ENCODE results near the gene GALNT17.

GRCh38 chr7:71566991-71567390 lies 435.0 kb downstream of the GALNT17 start:
- TF ChIP-seq ZNF449 (tag by site-specific recombination; IDR thresholded peaks at IDR 0.05) (no peak), ZNF529 (tag by site-specific recombination; IDR thresholded peaks at IDR 0.05; ENCODE audit: insufficient replicate concordance) (no peak), CTCF (tag by site-specific recombination; IDR thresholded peaks at IDR 0.05) (no peak), PRDM4 (tag by site-specific recombination; IDR thresholded peaks at IDR 0.05) (no peak), ZNF239 (tag by site-specific recombination; IDR thresholded peaks at IDR 0.05) (no peak), ATF2 (tag by site-specific recombination; IDR thresholded peaks at IDR 0.05; ENCODE audit: low read depth) (no peak), ZNF174 (tag by site-specific recombination; IDR thresholded peaks at IDR 0.05) (no peak), ZNF560 (tag by site-specific recombination; IDR thresholded peaks at IDR 0.05; ENCODE audit: borderline replicate concordance) (no peak), ZNF280D (tag by site-specific recombination; IDR thresholded peaks at IDR 0.05) (no peak), ZNF426 (tag by site-specific recombination; IDR thresholded peaks at IDR 0.05) (no peak), PBX3 (CRISPR knock-in tag; IDR thresholded peaks at IDR 0.05) (no peak), ZNF366 (tag by site-specific recombination; conservative IDR thresholded peaks at IDR 0.05) (no peak)

Data from HEK293 (cell line).